K562 (cell line): ENCODE measurements around the gene TPK1. TPM values are rescaled to one million over a fixed set of nuclear protein-coding genes. Genes with fewer than 3 reads are reported as not detected.
A peak's percentile ranks its signal among the peaks of the same experiment; 100 is the strongest.

Experiments
- BDP1 ChIP-seq: IDR thresholded peaks from 3 replicates; pipeline ENCODE4 v1.6.1; 2011; ENCODE audit not compliant: insufficient read length, insufficient read depth
- CC2D1A ChIP-seq: fragments of 450-650 bp; IDR thresholded peaks from 2 replicates; pipeline ENCODE4 v1.6.1; 2017; ENCODE audit warnings: mild to moderate bottlenecking
- DACH1 ChIP-seq: fragments of 450-650 bp; IDR thresholded peaks from 2 replicates; pipeline ENCODE4 v1.6.1; 2018; ENCODE audit not compliant: partially characterized antibody
- EP300 ChIP-seq: IDR thresholded peaks from 2 replicates; pipeline ENCODE4 v1.6.1; 2012; ENCODE audit warnings: low read length, improper control_type of control experiment
- FOSL1 ChIP-seq: fragments of 200-800 bp; sonication (Bioruptor generic); conservative IDR thresholded peaks from 2 replicates; pipeline ENCODE4 v1.6.1; 2016; ENCODE audit warnings: missing genetic modification characterization, missing compliant biosample characterization
- HIVEP1 ChIP-seq: fragments of 250-450 bp; sonication (Bioruptor Pico); IDR thresholded peaks from 2 replicates; pipeline ENCODE4 v1.4.0; 2020; ENCODE audit warnings: mild to moderate bottlenecking
- IFI16 ChIP-seq: fragments of 250-450 bp; sonication (Bioruptor Pico); IDR thresholded peaks from 2 replicates; pipeline ENCODE4 v2.1.2; 2022; ENCODE audit warnings: mild to moderate bottlenecking, inconsistent platforms
- KDM2B ChIP-seq: fragments of 250-450 bp; sonication (Bioruptor Pico); IDR thresholded peaks from 2 replicates; pipeline ENCODE4 v1.8.0; 2021; ENCODE audit warnings: mild to moderate bottlenecking, moderate library complexity
- SRSF3 ChIP-seq: fragments of 200-400 bp; formaldehyde crosslinking; IDR thresholded peaks from 2 replicates; pipeline ENCODE4 v1.6.1; 2016; ENCODE audit warnings: mild to moderate bottlenecking, low read length, moderate library complexity; ENCODE audit not compliant: insufficient read depth
- TAF7 ChIP-seq: fragments of 450-650 bp; IDR thresholded peaks from 2 replicates; pipeline ENCODE4 v1.6.1; 2016; ENCODE audit warnings: missing genetic modification characterization, missing compliant biosample characterization
- TOE1 ChIP-seq, 2 experiments: fragments of 450-650 bp in 1 of 2; sonication (generic) in 1 of 2; formaldehyde crosslinking in 1 of 2; IDR thresholded peaks; 2 replicates each; pipeline versions ENCODE4 v1.7.1 to v1.8.0; 2016 to 2022; ENCODE audit warnings: borderline replicate concordance in 2 of 2, mild to moderate bottlenecking in 2 of 2, antibody characterized with exemption in 1 of 2, inconsistent platforms in 1 of 2, low read depth in 1 of 2, missing genetic modification reagents in 1 of 2, moderate library complexity in 1 of 2
- ZNF239 ChIP-seq: fragments of 250-450 bp; sonication (Bioruptor Pico); IDR thresholded peaks from 2 replicates; pipeline ENCODE4 v1.4.0; 2020; ENCODE audit warnings: mild to moderate bottlenecking
- ZNF766 ChIP-seq: fragments of 200-800 bp; sonication (Bioruptor generic); conservative IDR thresholded peaks from 2 replicates; pipeline ENCODE4 v1.6.1; 2016; ENCODE audit warnings: missing genetic modification characterization, missing compliant biosample characterization
- ZNF780A ChIP-seq: fragments of 250-450 bp; sonication (Bioruptor Pico); IDR thresholded peaks from 2 replicates; pipeline ENCODE4 v1.5.0; 2021; ENCODE audit warnings: mild to moderate bottlenecking
- polyA plus RNA-seq, 8 experiments: library from polyadenylated mRNA; depleted of rRNA in 4 of 8; stranded (reverse) in 5 of 8; unstranded in 3 of 8; fragments of >200 nt; fragmentation: Nextera tagmentation in 2 of 8; fragmentation: Illumina TruSeq in 1 of 8; extraction: Ambion mirVana in 2 of 8; extraction: Trizol in 1 of 8; gene quantifications; 2 replicates each; pipeline versions ENCODE4 v1.2.1 to v1.2.3, GENCODE V29; 2011 to 2014; ENCODE audit warnings: inconsistent platforms in 1 of 8, missing spikeins in 1 of 8
- total RNA-seq, 7 experiments: library from RNA; depleted of rRNA in 6 of 7; stranded (reverse); fragments of >200 nt in 6 of 7; fragmentation: Illumina TruSeq in 2 of 7; extraction: Trizol in 2 of 7; gene quantifications; 2 replicates each; pipeline versions ENCODE4 v1.2.1 to v1.2.3, GENCODE V29; 2011 to 2021; ENCODE audit warnings: low replicate concordance in 1 of 7
- TF ChIP-seq, protein P1 (sequence below), 2 experiments: fragments of 150-350 bp in 1 of 2; IDR thresholded peaks; 2 replicates each; pipeline ENCODE4 v1.6.1; 2012 to 2016; ENCODE audit warnings: low read depth in 2 of 2, low read length in 2 of 2, mild to moderate bottlenecking in 1 of 2, moderate library complexity in 1 of 2
- TF ChIP-seq, protein P2 (sequence below): IDR thresholded peaks from 2 replicates; pipeline ENCODE4 v1.6.1; 2014; ENCODE audit warnings: antibody characterized with exemption
- TF ChIP-seq, protein P3 (sequence below): sonication (generic); formaldehyde crosslinking; IDR thresholded peaks from 2 replicates; pipeline ENCODE4 v1.8.1; 2023; ENCODE audit warnings: mild to moderate bottlenecking, missing genetic modification reagents, moderate library complexity

The TPK1 gene
- total and polyA plus RNA-seq, 9 of the 15 experiments (the other 6 are each of a cell fraction or from before 2014, with no cell fraction given) = 5.1 to 16.2 (median 9.2) TPM

DNA sequence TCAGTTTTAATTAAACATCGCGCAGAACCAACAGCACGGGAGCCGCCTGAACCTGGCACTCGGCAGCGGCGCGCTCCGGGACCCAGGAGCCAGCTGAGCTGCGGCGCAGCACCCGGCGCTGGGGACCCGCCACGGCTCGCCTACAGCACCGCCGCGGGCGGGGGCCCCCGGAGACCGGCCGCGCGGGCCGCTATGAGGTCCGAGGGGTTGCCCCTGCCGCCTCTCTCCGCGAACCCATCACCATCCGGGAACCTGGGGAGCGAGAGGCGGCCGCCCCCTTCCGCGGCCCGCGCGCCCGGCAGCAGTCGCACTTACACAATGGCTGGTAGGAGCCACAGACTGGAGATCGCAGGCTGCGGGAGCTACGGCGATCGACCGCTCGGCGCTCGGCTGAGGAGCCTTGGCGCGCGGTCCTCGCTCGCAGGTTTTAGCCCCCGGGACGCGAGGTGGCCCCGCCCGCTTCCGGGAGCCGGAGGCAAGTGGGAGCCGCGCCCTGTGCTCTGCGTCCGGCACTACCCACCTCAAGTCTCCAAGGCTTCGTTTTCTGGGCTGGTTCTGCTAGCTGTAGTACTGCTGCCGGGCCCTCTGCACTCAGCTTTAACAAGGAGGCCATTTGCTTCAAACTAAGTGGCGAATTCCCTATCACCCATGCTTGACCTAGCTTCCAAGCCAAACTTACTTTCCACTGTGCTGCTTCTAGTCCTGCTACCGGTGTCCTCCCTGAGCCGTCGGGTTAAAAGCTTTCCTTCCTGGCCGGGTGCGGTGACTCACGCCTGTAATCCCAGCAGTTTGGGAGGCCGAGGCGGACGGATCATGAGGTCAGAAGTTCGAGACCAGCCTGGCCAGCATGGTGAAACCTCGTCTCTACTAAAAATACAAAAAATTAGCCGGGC is at the start of gene TPK1 (continued):
- peak; percentile 11; the same call in 1 of the 2 replicates for TF ChIP-seq TAF7 (tag)
- no peak for TF ChIP-seq IFI16 (CRISPR knock-in tag)
- TF ChIP-seq HIVEP1 = no peak
- peak; percentile 86 for TF ChIP-seq TOE1 (IDR thresholded peaks at IDR 0.05; ENCODE audit: borderline replicate concordance)
- TF ChIP-seq TOE1 (CRISPR knock-in tag; IDR thresholded peaks at IDR 0.05; ENCODE audit: borderline replicate concordance, low read depth) = no peak
- TF ChIP-seq, protein P1, sequence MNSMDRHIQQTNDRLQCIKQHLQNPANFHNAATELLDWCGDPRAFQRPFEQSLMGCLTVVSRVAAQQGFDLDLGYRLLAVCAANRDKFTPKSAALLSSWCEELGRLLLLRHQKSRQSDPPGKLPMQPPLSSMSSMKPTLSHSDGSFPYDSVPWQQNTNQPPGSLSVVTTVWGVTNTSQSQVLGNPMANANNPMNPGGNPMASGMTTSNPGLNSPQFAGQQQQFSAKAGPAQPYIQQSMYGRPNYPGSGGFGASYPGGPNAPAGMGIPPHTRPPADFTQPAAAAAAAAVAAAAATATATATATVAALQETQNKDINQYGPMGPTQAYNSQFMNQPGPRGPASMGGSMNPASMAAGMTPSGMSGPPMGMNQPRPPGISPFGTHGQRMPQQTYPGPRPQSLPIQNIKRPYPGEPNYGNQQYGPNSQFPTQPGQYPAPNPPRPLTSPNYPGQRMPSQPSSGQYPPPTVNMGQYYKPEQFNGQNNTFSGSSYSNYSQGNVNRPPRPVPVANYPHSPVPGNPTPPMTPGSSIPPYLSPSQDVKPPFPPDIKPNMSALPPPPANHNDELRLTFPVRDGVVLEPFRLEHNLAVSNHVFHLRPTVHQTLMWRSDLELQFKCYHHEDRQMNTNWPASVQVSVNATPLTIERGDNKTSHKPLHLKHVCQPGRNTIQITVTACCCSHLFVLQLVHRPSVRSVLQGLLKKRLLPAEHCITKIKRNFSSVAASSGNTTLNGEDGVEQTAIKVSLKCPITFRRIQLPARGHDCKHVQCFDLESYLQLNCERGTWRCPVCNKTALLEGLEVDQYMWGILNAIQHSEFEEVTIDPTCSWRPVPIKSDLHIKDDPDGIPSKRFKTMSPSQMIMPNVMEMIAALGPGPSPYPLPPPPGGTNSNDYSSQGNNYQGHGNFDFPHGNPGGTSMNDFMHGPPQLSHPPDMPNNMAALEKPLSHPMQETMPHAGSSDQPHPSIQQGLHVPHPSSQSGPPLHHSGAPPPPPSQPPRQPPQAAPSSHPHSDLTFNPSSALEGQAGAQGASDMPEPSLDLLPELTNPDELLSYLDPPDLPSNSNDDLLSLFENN (IDR thresholded peaks at IDR 0.05; ENCODE audit: low read depth in 2 of 2, low read length in 2 of 2) = peak; percentile 83 to 95
- no peak for TF ChIP-seq SRSF3
- TF ChIP-seq ZNF239 (CRISPR knock-in tag) = no peak
- peak; percentile 86 for TF ChIP-seq CC2D1A
- peak; percentile 88 for TF ChIP-seq FOSL1 (tag)
- TF ChIP-seq, protein P2, sequence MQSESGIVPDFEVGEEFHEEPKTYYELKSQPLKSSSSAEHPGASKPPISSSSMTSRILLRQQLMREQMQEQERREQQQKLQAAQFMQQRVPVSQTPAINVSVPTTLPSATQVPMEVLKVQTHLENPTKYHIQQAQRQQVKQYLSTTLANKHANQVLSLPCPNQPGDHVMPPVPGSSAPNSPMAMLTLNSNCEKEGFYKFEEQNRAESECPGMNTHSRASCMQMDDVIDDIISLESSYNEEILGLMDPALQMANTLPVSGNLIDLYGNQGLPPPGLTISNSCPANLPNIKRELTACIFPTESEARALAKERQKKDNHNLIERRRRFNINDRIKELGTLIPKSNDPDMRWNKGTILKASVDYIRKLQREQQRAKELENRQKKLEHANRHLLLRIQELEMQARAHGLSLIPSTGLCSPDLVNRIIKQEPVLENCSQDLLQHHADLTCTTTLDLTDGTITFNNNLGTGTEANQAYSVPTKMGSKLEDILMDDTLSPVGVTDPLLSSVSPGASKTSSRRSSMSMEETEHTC = peak; percentile 58; the same call in 1 of the 2 replicates
- TF ChIP-seq DACH1 = no peak
- TF ChIP-seq ZNF780A (CRISPR knock-in tag) = no peak
- TF ChIP-seq, protein P3, sequence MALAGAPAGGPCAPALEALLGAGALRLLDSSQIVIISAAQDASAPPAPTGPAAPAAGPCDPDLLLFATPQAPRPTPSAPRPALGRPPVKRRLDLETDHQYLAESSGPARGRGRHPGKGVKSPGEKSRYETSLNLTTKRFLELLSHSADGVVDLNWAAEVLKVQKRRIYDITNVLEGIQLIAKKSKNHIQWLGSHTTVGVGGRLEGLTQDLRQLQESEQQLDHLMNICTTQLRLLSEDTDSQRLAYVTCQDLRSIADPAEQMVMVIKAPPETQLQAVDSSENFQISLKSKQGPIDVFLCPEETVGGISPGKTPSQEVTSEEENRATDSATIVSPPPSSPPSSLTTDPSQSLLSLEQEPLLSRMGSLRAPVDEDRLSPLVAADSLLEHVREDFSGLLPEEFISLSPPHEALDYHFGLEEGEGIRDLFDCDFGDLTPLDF = peak; percentile 76
- peak; percentile 37; the same call in 1 of the 2 replicates for TF ChIP-seq KDM2B (CRISPR knock-in tag)
- peak; percentile 79 for TF ChIP-seq ZNF766 (CRISPR knock-in tag)
- peak; percentile 66 for TF ChIP-seq EP300
- TF ChIP-seq BDP1 = no peak
